ENCODE data around the gene FAM43A.

FAM43A gene

GRCh38 chr3:194685718-194686413, at the start of gene FAM43A:
Gene FAM43A, plus strand, starts transcription at chr3:194685883. Its CDS starts 944 bp downstream, at chr3:194686827.
- DNase-seq: peak; percentile 94

GRCh38 chr3:194637066-194637465, 48.6 kb upstream of the FAM43A start:
- DNase-seq: no peak

GRCh38 chr3:194637541-194638400, 47.9 kb upstream of the FAM43A start:
- DNase-seq: no peak

- no peak for DNase-seq
These were observed 46.6 kb upstream of the FAM43A start for GRCh38 chr3:194638991-194639605.

DNA sequence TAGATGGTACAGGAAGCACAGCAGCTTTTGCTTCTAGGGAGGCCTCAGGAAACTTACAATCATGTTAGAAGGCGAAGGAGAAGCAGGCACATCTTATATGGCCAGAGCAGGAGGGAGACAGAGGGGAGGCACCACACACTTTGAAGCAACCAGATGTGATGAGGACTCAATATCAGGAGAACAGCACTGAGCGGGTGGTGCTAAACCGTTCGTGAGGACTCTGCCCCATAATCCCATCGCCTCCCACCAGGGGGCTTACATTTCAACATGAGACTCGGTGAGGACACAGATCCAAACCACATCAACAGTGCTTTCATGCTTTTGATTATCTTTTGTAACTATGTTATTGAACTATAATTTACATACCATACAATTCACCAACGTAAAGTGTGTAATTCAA, 44.9 kb upstream of the FAM43A start:
- no peak for DNase-seq

- no peak for DNase-seq
These were observed 42.9 kb upstream of the FAM43A start for GRCh38 chr3:194642769-194643168.

- DNase-seq: no peak
These were observed 37.9 kb upstream of the FAM43A start for GRCh38 chr3:194647747-194648146.

DNA sequence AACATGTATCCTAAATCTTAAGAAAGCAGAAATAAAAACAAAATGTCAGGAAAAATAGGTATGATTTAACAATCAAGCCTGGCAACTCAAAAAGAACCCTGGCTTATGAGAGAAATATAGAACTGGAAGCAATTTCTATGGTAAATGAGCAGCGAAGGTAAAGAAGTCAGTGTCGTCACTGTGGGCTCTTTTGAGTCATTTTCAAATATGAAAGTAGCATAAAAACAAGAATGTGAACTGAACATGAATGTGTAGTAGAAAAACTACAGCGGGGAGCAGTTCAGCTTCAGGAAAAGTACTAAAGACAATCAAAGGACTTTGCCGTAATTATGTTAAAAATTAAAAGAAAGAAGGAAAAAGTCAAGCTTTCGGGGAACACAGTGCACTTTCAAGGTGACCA, 31.2 kb upstream of the FAM43A start:
- no peak for DNase-seq

GRCh38 chr3:194657439-194657838, 28.2 kb upstream of the FAM43A start:
- DNase-seq: no peak

DNA sequence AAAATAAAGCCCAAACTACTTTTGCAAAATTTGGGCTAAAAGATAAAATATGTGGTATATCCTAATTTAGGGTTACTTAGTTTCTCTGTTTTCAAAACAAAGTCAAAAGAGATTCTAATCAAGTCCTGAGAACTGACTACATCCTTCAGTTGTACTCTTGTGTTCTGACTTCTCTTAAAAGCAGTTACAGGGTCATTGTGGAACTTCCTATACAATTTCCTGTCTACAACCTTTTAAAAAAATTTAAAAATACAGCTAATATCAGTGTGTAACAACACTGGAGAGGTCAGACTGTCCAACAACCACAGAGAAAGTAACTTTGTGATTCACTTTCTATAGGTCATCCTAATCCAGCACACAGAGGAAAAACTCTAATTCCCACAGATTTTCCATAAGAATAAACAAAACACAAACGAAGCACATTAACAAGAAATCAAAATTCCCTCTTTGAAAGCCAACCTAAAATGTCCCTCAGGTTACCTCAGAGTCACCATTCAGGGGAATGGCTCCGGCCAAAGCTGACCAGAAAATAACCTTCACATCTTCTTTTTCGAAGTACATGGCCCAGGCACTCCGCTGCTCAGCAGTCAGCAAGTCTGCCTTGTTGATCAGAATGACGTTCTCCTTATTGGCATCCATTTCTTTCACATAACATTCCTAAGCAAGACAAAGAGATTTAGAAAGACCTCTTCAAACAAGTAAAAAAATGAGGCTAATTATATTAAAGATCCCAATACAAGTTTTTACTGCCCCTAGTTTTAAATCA, 27.0 kb upstream of the FAM43A start:
- no peak for DNase-seq

DNA sequence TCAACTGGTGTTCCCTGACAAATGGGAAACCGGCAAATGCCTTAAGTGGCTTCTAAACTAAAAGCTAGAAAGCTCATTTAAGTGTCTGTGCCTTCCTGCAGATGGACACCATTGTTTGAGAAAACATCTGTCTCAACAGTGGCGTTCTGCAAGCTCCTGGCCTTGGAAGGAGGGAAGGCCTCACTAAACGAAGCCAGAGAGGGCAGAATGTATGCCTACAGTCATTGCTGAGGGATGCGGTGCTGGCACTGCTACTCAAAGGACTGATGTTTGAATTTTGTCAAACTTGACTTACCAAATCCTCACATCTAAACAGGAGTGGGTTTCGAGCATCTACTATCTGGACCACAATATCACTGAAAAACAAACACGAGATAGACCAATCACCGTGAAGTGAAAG, 25.9 kb upstream of the FAM43A start:
- no peak for DNase-seq

- no peak for DNase-seq
These were observed 24.3 kb upstream of the FAM43A start for GRCh38 chr3:194661374-194661773.

- DNase-seq: no peak
These were observed 23.7 kb upstream of the FAM43A start for GRCh38 chr3:194661946-194662345.

DNA sequence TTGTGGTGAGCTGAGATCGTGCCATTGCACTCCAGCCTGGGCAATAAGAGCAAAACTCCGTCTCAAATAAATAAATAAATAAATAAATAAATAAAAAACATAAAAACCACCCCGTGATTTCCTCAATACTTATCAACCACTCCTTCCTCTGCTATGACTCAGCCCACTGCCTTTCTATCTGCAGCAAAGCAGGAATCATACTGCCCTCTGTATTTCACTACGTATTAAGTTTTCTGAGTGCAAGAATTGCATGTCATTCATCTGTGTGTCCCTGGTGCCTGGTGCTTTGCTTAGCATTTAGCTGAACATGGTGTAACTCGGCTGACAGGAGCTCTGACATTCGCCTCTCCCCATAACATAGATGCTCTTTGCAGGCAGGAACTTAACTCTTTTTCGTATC, 20.8 kb upstream of the FAM43A start:
- DNase-seq: no peak

- DNase-seq: no peak
These were observed 18.3 kb upstream of the FAM43A start for GRCh38 chr3:194667363-194667762.

- no peak for DNase-seq
These were observed 14.2 kb upstream of the FAM43A start for GRCh38 chr3:194671511-194671899.

DNA sequence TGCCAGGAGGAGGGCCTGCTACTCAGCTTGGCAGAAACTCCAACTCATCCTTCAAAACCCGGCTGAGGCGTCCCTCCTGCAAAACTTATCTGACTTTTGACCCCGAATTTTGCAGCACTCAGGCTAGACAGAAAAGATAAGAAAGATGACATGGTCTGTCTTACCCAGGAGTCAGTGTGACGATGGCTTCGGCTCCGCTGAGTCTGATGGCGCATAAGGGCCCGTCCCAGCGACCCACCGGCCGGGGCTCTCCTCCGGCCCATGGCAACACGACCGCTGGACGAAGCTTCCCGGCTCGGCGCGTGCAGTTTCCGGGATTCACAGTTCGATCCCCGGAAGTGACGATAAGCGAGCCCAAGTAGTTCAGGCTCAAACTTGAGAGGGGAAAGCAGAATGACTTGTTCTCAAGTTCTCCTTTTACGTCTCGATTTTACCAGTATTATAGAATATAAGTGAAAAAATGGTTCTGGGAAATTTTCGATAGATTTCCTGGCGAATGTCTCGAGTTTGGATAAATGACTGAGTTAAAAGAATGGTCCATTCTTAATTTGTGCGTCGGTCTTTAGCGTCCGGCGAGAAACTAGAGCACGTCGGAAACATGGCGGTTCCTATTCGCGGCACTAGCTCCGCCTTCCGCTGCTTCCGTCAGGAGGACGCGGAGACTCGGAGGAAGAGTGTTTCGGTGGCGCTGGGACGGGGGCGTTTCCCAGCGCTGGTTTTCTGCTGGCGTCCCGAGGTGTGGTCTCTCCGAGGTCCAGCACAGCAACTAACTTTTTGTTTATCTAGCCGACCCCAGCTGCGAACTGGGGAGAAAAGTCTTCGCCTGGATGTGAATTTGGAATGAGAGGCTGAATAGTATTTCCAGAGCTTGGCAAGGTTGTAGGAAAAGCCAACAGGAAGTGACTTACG, 13.5 kb upstream of the FAM43A start, which contains the start of gene LSG1:
Gene LSG1, minus strand, starts transcription at position 292 of the 909 bp plus-strand sequence. Its CDS starts 29 bp downstream, at position 263.
- peak; percentile 98 for DNase-seq

GRCh38 chr3:194672876-194673275, 12.8 kb upstream of the FAM43A start:
- no peak for DNase-seq

GRCh38 chr3:194673761-194674160, 11.9 kb upstream of the FAM43A start:
- DNase-seq: no peak

DNA sequence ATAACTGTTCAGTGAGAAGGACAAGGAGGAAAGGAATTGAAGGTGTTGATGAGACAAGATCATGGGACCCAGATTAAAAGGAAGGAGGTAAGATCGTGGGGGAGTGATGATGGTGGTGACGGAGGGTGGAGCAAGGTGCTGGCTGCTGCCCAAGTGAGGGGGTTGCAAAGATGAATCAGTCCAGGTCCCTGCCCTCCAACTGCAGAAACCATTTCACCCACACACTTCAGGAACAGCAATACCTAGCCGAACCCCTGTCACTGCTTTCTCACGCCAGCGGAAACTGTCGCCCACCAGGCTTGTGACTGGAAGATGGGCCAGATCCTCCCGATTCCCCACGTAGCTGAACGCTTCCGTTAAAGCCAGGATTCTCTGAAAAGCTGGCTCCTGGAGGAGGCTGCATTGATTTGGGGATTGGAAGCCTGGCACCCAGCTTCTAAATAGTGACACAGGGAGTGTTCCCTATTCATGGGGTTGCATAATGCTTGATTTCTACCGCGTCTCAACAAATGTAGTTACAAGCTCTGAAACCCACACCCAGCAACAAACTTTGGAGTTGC, 10.5 kb upstream of the FAM43A start:
- no peak for DNase-seq

DNA sequence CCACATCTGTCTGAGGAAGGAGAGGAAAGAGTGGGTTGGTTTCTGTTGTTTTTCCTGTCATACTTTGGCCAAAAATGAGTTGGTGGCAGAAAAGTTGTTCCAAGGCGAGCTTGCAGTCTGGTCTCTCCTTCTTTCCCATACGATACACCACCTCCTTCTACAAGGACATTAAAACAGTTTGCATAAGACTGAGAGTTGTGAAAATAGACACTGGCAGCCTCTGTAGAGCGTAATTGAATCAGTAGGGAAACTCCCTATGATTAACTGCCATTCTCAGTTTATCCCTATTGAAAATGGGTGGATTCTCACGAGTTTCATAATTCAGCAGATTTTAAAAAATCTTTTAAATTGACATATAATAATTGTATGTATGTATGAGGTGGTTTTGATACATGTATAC, 10.0 kb upstream of the FAM43A start:
- DNase-seq: no peak

Data from retina (tissue), 1 donor.